Muscle of leg (tissue), 11 donors: ENCODE data around the gene ADARB2. TPM values are rescaled to one million over a fixed set of nuclear protein-coding genes. Genes with fewer than 3 reads are reported as not detected.

Experiments used
- DNase-seq: peaks from one replicate; pipeline ENCODE4 v3.0.0; 2013
- H3K27ac ChIP-seq: one replicate; pipeline ENCODE4 v1.5.1; 2013; ENCODE audit warnings: mild to moderate bottlenecking, low read length, control low read depth
- H3K27me3 ChIP-seq: one replicate; pipeline ENCODE4 v1.6.1; 2013; ENCODE audit warnings: low read length; ENCODE audit not compliant: control insufficient read depth, insufficient read depth
- H3K36me3 ChIP-seq: one replicate; pipeline ENCODE4 v1.6.1; 2013; ENCODE audit warnings: low read length; ENCODE audit not compliant: control insufficient read depth, insufficient read depth
- H3K4me1 ChIP-seq: one replicate; pipeline ENCODE4 v1.6.1; 2013; ENCODE audit warnings: low read length; ENCODE audit not compliant: control insufficient read depth, insufficient read depth
- H3K4me3 ChIP-seq: one replicate; pipeline ENCODE4 v1.5.1; 2013; ENCODE audit warnings: low read length, control low read depth
- H3K9me3 ChIP-seq: replicated peaks from 2 replicates; pipeline ENCODE4 v1.6.1; 2013; ENCODE audit warnings: low read depth, low read length; ENCODE audit not compliant: control insufficient read depth
- whole genome bisulfite sequencing: methylation state at CpG from one replicate; pipeline ENCODE4 v1.1.5; 2013; ENCODE audit warnings: missing lambda C conversion rate; ENCODE audit not compliant: insufficient coverage; 5-methylcytosine and 5-hydroxymethylcytosine counted together
- polyA plus RNA-seq, 8 donors: library from polyadenylated mRNA; unstranded; fragments of 120-200 nt; gene quantifications; one replicate each; pipeline versions ENCODE4 v1.2.1 to v1.2.3, GENCODE V29; 2013; ENCODE audit warnings: inconsistent platforms in 1 of 8, low replicate concordance in 1 of 8; ENCODE audit not compliant: insufficient read length in 8 of 8, insufficient read depth in 1 of 8
- total RNA-seq: library from RNA; stranded (reverse); fragments of 120-200 nt; gene quantifications from one replicate; pipeline ENCODE4 v1.2.4, GENCODE V29; 2013

The ADARB2 gene
- total and polyA plus RNA-seq, 9 donors: 0.13 to 0.38 (median 0.23) TPM

DNA sequence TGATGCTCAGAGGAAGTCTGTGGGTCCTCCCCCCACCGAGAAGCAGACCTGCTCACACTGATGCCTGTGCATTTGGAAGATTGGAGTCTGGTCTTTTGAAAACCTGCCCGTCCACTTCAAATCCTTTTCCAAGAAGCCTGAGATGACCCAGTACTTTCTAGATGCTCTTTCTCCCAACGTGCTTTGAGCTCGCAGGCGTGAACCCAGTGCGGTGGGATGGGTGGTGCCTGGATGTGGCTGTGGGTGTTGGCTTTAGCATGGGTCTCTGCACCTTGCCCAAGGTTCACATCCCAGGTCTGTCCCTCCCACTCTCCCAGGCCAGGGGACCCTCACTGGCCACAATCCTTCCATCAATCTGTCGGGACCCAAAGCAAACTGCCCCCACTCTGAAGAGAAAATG is 170.2 kb downstream of the ADARB2 start:
- no peak for DNase-seq
- no peaks in the 10 kb centered on the region for H3K4me1 ChIP-seq
- WGBS: 100% methylated on average over 1 of the region's 7 CpGs
- no peaks in the 10 kb centered on the region for H3K9me3 ChIP-seq
- H3K4me3 ChIP-seq: no peak overlapping the region
- H3K27me3 ChIP-seq: peaks cover 2% of the 10 kb centered on the region
- no peak overlapping the region for H3K27ac ChIP-seq
- H3K36me3 ChIP-seq: no peaks in the 10 kb centered on the region

GRCh38 chr10:1564791-1565190 is 172.5 kb downstream of the ADARB2 start:
- Histone ChIP-seq H3K27ac (no peak overlapping the region), H3K36me3 (no peaks in the 10 kb centered on the region), H3K4me3 (no peak overlapping the region), H3K4me1 (no peaks in the 10 kb centered on the region), H3K9me3 (no peaks in the 10 kb centered on the region), H3K27me3 (peaks cover 3% of the 10 kb centered on the region)
- no peak for DNase-seq
- WGBS: 94% methylated on average over 11 of the region's 11 CpGs

GRCh38 chr10:1563028-1563427 is 174.3 kb downstream of the ADARB2 start:
- no peak for DNase-seq
- Histone ChIP-seq H3K9me3 (no peaks in the 10 kb centered on the region), H3K36me3 (no peaks in the 10 kb centered on the region), H3K4me1 (no peaks in the 10 kb centered on the region), H3K4me3 (no peak overlapping the region), H3K27ac (no peak overlapping the region), H3K27me3 (peaks cover 7% of the 10 kb centered on the region)
- 90% methylated on average over 12 of the region's 13 CpGs for WGBS

- peaks cover 6% of the 10 kb centered on the region for H3K27me3 ChIP-seq
- no peaks in the 10 kb centered on the region for H3K4me1 ChIP-seq
- H3K27ac ChIP-seq: no peak overlapping the region
- H3K4me3 ChIP-seq: no peak overlapping the region
- WGBS: 80% methylated on average over 19 of the region's 19 CpGs
- DNase-seq: no peak
- H3K36me3 ChIP-seq: no peaks in the 10 kb centered on the region
- no peaks in the 10 kb centered on the region for H3K9me3 ChIP-seq
Measured at GRCh38 chr10:1561731-1562337, 175.5 kb downstream of the ADARB2 start.

- no peaks in the 10 kb centered on the region for H3K36me3 ChIP-seq
- DNase-seq: no peak
- 45% methylated on average over 7 of the region's 16 CpGs for WGBS
- no peaks in the 10 kb centered on the region for H3K4me1 ChIP-seq
- H3K9me3 ChIP-seq: no peaks in the 10 kb centered on the region
- H3K27me3 ChIP-seq: peaks cover 6% of the 10 kb centered on the region
- H3K4me3 ChIP-seq: no peak overlapping the region
- no peak overlapping the region for H3K27ac ChIP-seq
Measured at GRCh38 chr10:1560535-1561192, 176.7 kb downstream of the ADARB2 start.

DNA sequence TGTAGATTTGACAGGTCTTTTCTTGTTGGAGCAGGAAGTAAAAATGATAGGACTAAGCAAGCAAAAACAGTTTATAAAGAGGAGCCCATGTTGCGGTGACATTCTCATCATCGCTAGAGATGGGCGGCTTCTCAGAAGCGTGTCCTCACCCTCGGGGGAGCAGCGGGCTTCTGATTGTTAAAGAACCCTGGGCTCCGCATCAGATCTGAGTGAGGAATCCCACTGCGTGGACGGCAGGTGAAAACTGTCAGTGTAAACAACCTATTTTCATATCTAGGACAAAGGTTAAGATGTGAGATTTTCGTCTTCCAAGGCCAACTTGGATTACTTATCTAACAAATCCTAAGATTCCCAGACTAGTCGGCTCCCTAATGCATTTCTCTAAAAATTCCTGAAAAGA is 177.6 kb downstream of the ADARB2 start:
- no peak for DNase-seq
- no peak overlapping the region for H3K27ac ChIP-seq
- no peaks in the 10 kb centered on the region for H3K9me3 ChIP-seq
- no peaks in the 10 kb centered on the region for H3K4me1 ChIP-seq
- no peaks in the 10 kb centered on the region for H3K36me3 ChIP-seq
- peaks cover 6% of the 10 kb centered on the region for H3K27me3 ChIP-seq
- no peak overlapping the region for H3K4me3 ChIP-seq
- WGBS: 49% methylated on average over 3 of the region's 11 CpGs

DNA sequence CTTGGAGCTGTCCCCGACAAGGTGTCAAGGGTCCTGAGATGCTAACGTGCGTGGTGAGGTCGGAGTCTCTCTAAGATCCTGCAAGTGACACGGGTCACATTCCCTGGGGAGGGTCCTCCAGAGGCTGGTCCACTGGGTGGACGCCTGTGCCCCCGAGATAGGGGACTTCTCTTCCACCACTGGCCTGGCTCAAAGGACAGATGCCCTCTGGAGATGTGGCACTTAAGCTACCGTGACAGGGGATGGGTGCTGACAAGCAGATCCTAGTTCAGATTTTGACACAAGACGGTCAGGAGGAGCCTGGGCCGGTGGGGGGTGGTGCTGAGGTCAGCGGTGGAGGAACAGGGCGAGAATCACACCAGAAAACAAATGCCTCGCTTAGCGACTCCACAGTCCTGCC is 178.0 kb downstream of the ADARB2 start:
- peaks cover 6% of the 10 kb centered on the region for H3K27me3 ChIP-seq
- DNase-seq: no peak
- no peak overlapping the region for H3K4me3 ChIP-seq
- WGBS: 29% methylated on average over 8 of the region's 14 CpGs
- no peaks in the 10 kb centered on the region for H3K4me1 ChIP-seq
- H3K9me3 ChIP-seq: no peaks in the 10 kb centered on the region
- no peaks in the 10 kb centered on the region for H3K36me3 ChIP-seq
- H3K27ac ChIP-seq: no peak overlapping the region

GRCh38 chr10:1558906-1559305 is 178.4 kb downstream of the ADARB2 start:
- WGBS: 29% methylated on average over 1 of the region's 4 CpGs
- peak; percentile 16 for DNase-seq

DNA sequence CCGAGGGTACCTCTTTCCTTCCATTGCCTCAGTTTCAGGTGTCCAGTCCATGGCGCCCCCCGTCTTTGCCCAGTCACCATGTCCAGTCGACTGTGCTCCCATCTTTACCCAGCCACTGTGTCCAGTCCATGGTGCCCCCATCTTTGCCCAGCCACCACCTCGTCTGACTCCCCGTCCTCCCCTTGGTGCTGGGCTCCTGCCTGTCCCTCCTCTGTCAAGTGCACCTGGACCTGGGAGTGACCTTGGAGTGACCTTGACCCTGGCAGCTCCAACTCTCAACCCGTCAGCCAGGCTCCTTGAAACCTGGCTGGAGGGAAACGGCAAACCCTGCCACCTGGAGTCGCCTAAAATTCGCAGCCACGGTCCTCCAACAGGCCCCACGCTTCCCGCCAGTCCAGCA is 180.2 kb downstream of the ADARB2 start:
- 77% methylated on average over 13 of the region's 13 CpGs for WGBS
- H3K27me3 ChIP-seq: peaks cover 10% of the 10 kb centered on the region
- H3K4me3 ChIP-seq: no peak overlapping the region
- H3K4me1 ChIP-seq: peaks cover 20% of the 10 kb centered on the region
- H3K36me3 ChIP-seq: no peaks in the 10 kb centered on the region
- DNase-seq: no peak
- no peak overlapping the region for H3K27ac ChIP-seq
- H3K9me3 ChIP-seq: no peaks in the 10 kb centered on the region

More at GRCh38 chr10:1558906-1559305, 178.4 kb downstream of the ADARB2 start:
- Histone ChIP-seq H3K4me3 (no peak overlapping the region), H3K9me3 (no peaks in the 10 kb centered on the region), H3K36me3 (no peaks in the 10 kb centered on the region), H3K27me3 (peaks cover 8% of the 10 kb centered on the region), H3K27ac (no peak overlapping the region), H3K4me1 (peaks cover 2% of the 10 kb centered on the region)

- H3K36me3 ChIP-seq: no peaks in the 10 kb centered on the region
- H3K9me3 ChIP-seq: no peaks in the 10 kb centered on the region
- peaks cover 10% of the 10 kb centered on the region for H3K27me3 ChIP-seq
- H3K4me1 ChIP-seq: peaks cover 25% of the 10 kb centered on the region
- WGBS: 88% methylated on average over 8 of the region's 8 CpGs
- no peak for DNase-seq
- H3K27ac ChIP-seq: no peak overlapping the region
- H3K4me3 ChIP-seq: no peak overlapping the region
Measured at GRCh38 chr10:1556496-1556895, 180.8 kb downstream of the ADARB2 start.
